Prostate gland (tissue), 2 donors: ENCODE measurements around the gene SYTL2.

Experiments
- CTCF ChIP-seq, 4 experiments: fragments of 200-600 bp in 2 of 4; fragments of 450-650 bp in 2 of 4; sonication (generic) in 2 of 4; IDR thresholded peaks; 1 replicate in 3 of 4; 2 replicates in 1 of 4; pipeline ENCODE4 v1.5.1; 2016 to 2019; ENCODE audit warnings: antibody characterized with exemption in 4 of 4, mild to moderate bottlenecking in 2 of 4, moderate library complexity in 2 of 4
- POLR2A ChIP-seq: fragments of 450-650 bp; IDR thresholded peaks from one replicate; pipeline ENCODE4 v1.6.1; 2016; ENCODE audit warnings: antibody characterized with exemption, mild to moderate bottlenecking

- TF ChIP-seq CTCF (IDR thresholded peaks at IDR 0.05) (no peak), POLR2A (no peak)
Measured at GRCh38 chr11:85756401-85757200, 54.3 kb downstream of the SYTL2 start.
